NCI-H128 (cell line): ENCODE results near the gene NUP43.
"Not testable (repeated sequence)": the region's sequence is repeated elsewhere in the genome, so short reads cannot be mapped to it uniquely, and the experiment has no call there.

Experiments used
- DNase-seq: peaks from one replicate; lab custom pipeline; 2025; ENCODE audit not compliant: unreplicated experiment; lab: John Stamatoyannopoulos, UW

NUP43 gene, protein sequence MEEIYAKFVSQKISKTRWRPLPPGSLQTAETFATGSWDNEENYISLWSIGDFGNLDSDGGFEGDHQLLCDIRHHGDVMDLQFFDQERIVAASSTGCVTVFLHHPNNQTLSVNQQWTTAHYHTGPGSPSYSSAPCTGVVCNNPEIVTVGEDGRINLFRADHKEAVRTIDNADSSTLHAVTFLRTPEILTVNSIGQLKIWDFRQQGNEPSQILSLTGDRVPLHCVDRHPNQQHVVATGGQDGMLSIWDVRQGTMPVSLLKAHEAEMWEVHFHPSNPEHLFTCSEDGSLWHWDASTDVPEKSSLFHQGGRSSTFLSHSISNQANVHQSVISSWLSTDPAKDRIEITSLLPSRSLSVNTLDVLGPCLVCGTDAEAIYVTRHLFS

GRCh38 chr6:149746147-149746946 is at the start of gene NUP43:
Gene NUP43, minus strand, starts transcription at chr6:149746529. Its CDS starts 34 bp downstream, at chr6:149746495.
- DNase-seq, result peak; percentile 82

DNA sequence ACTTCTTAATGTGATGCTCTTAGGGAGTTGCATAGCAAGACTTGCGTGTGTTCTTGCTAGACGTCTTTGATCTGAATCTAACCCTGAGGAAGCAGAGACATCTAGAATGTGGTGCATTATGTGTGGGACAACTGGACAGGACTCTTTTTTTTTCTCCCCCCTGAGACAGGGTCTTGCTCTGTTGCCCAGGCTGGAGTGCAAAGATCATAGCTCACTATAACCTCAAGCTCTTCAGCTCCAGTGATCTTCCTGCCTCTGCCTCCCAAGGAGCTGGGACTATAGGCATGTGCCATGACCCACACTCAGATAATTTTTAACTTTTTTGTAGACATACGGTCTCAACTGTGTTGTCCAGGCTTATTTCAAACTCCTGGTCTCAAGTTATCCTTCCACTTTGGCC is 37.2 kb upstream of the NUP43 start:
- DNase-seq, result no peak

DNA sequence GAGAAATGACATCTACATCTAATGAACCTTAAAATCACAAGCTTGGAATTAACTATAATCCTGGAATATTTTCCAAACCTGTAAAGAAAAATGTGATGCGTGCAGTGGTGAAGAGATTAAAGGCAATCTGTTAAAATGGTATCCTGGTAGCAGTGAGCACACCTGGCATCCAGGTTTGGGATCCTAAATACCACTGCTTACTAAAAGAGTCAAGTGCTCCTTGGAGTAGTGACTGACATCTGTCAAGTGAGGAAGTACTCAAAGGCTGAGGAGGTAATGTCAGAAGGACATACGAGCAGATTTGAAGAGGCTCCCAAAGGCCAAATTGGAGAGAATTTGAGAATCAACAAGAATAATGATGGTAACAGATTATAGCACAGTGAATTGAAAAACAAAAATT is 36.0 kb upstream of the NUP43 start:
- no peak for DNase-seq

DNA sequence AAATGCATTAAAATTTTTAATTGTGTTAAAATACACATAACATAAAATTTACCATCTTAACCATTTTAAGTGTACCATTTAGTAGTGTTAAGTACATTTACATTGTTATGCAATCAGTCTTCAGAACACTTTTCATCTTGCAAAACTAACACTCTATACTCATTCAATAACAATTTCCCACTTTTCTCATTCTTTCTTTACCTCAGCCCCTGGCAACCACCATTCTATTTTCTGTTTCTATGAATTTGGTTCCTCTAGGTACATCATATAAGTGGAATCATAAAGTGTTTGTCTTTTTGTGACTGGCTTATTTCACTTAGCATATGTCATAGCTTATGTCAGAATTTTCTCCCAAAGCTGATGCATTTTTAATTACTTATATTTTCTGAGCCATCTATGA is 35.4 kb upstream of the NUP43 start:
- DNase-seq, result no peak

DNA sequence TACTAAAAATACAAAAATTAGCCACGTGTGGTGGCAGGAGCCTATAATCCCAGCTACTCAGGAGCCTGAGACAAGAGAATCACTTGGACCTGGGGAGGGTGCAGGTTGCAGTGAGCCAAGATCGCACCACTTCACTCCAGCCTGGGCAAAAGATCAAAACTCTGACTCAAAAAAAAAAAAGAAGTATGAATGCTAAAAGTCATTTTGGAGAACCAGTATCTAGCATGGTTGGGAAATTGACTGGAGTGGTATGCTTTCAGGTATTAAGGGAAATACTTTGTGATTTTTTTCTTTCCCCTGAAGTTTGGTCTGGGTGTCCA is 33.3 kb upstream of the NUP43 start:
- no peak for DNase-seq

GRCh38 chr6:149777624-149778023 is 31.3 kb upstream of the NUP43 start:
- no peak for DNase-seq

DNA sequence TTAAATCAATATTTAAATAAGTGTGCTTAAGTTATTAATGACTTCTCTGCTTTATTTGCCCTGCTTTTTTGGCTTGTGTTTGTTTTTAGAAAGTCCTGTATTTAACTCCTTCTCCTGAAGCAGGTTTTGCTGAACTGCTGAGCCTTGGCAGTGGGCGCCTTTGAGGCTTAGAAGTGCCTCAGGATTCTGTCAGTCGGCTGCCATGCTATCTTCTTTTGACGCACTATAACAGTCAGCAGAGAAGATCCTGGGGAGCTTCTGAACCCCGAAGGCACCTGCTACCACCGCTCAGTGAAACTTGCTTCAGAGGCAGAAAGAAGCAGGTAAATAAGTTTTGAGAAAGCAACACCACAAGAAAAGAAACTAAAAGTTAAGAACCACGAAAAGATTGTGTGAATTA is 25.6 kb upstream of the NUP43 start:
- no peak for DNase-seq

DNA sequence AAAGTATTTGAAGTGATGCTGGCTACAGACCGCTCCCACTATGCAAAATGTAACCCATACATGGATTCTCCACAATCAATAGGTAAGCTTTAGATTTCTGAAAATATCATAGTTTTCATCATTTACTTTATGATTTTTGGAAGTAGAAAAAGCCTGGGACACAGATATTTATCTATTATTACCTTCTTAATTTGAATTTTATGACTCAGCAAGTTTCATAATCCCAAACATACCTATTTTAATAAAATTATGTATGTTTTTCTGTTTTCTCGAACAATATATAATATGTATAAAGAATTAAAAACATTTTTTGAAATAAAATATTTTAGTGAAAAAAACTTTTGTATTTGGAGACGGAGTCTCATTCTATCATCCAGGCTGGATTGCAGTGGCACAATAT is 24.9 kb upstream of the NUP43 start:
- DNase-seq, result no peak

GRCh38 chr6:149769676-149770075 is 23.3 kb upstream of the NUP43 start:
- DNase-seq, result no peak

- no peak for DNase-seq
These were observed 19.9 kb upstream of the NUP43 start for GRCh38 chr6:149766156-149766769.

GRCh38 chr6:149763866-149764265 is 17.5 kb upstream of the NUP43 start:
- no peak for DNase-seq

DNA sequence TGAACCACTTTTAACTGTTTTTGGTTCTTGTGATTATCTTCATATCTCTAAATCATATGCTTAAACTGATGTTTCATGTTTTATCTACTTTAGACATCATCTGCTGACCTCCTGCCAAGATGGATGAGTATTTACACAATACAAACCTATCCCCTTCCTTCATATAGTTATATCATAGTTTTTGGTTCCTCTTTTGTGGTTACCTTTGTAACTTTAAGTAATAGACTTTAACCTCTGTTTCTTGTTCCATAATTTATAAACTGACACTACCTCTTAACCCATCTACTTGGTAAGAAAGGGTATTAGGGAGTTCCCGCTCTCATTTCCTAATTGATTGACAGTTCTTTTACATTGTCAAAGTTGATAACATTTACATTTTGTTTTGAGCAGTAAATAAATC is 15.1 kb upstream of the NUP43 start:
- no peak for DNase-seq

- DNase-seq, result no peak
These were observed 9.9 kb upstream of the NUP43 start for GRCh38 chr6:149756261-149756636.

DNA sequence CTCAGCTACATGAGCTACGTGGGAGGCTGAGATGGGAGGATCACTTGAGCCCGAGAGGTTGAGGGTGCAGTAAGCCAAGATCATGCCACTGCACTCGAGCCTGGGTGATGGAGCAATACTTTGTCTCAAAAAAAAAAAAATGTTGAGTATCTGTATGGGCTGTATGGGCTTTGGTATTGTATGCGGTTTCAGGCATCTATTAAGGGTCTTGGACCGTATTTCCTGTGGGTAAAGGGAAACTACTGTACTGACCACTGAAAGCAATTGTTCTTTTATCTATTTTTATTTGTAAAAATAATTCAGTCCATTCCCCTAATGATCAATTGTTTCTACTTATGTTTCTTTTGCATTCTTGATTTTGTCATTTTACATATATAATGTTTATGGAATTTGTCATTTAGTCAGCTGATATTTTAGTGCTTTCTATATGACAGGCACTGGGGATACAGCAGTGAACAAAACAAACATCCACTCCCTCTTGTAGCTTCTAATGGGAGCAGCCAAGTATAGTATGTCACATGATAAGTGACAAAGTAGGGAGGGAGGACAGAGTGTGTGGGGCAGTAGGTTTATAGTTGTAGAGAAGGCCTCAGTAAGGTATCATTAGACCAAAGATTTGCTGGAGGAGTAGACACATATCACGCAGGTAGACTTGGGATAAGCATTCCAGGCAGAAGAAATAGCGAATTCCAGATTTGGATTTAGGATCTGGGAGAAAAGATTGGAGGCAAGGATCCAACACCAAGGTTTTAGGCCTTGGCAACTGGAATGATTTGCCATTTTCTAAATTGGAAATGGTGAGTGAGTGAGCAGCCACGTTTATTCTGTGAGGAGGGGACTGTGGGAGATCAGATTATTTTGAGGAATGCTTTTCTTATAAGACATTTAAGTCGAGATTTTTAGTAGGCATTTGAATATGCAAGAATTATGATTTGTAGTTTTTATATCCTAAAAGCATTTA is 9.3 kb upstream of the NUP43 start:
- no peak for DNase-seq

DNA sequence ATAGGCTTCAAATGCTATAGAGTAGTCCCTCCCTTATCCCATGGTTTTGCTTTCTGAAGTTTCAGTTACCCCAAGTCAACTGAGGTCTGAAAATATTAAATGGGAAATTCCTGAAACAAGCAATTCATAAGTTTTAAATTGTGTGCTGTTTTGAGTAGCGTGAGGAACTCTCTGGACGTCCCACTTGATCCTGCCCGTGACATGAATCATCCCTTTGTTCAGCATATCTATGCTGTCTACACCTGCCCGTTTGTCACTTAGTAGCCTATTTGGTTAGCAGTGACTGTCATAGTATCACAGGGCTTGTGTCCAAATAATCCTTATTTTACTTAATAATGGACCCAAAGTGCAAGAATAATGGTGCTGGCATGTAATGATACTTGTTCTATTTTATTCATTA is 8.2 kb upstream of the NUP43 start:
- DNase-seq, result no peak

DNA sequence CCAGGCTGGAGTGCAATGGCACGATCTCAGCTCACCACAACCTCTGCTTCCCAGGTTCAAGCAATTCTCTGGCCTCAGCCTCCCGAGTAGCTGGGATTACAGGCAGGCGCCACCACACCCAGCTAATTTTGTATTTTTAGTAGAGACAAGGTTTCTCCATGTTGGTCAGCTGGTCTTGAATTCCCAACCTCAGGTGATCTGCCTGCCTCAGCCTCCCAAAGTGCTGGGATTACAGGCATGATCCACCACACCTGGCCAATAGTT is 7.0 kb upstream of the NUP43 start:
- DNase-seq, result not testable (repeated sequence)

GRCh38 chr6:149752600-149753373 is 6.5 kb upstream of the NUP43 start:
- DNase-seq, result no peak

DNA sequence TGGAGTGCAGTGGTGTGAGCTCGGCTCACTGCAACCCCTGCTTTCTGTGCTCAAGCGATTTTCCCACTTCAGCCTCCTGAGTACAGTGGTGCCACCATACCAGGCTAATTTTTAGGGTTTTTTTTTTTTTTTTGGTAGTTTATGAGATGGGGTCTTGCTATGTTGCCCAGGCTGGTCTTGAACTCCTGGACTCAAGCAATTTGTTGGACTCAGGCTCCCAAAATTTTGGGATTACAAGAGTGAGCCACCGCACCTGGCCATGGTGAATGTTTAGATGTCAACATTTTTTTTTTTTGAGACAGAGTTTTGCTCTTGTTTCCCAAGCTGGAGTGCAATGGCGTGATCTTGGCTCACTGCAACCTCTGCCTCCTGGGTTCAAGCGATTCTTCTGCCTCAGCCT is 5.6 kb upstream of the NUP43 start:
- not testable (repeated sequence) for DNase-seq

GRCh38 chr6:149751239-149751638 is 4.9 kb upstream of the NUP43 start:
- DNase-seq, result no peak

DNA sequence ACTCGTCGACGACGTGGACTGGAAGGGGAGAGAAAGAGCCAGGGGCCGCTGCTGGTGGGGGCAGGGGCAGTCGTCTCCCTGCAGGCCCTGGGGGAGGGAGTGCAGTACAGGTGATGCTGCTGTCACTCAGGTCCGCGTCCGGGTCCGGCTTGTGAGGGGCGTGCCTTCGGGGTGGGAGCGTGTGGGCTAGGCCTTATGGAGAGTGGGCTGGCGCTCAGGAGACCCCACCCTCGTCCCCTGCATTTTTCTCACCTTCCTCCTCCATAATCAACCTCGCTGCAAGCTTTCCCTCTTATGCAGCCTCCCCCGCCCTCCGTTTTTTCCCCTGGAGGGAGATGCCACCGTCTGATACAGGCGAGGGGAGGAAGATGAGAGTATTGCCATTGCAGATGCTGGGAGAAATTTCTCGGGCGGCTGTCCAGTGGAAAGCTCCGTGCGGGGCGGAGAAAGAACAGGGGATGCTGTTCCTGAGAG is 3.8 kb upstream of the NUP43 start:
- peak; percentile 64 for DNase-seq
